ENCODE results near the gene RABIF. TPM values are rescaled to one million over a fixed set of nuclear protein-coding genes. Genes with fewer than 3 reads are reported as not detected.

Gene RABIF
- total RNA-seq, 1 donor from 2014 or later = 3.9 TPM

GRCh38 chr1:202857136-202857610 lies 31.8 kb downstream of the RABIF start:
- no peak for FAIRE-seq
- Histone ChIP-seq H3K4me3 (ENCODE audit: low read depth, low read length) (no peak overlapping the region), H3K36me3 (ENCODE audit: control insufficient read depth, insufficient read depth, low read length) (no peaks in the 10 kb centered on the region), H3K27me3 (ENCODE audit: control insufficient read depth, insufficient read depth, low read length) (no peaks in the 10 kb centered on the region)
- DNase-seq (ENCODE audit: low read depth) = no peak
- TF ChIP-seq CTCF (IDR thresholded peaks at IDR 0.05; ENCODE audit: insufficient read depth, low read length, severe bottlenecking) = no peak

GRCh38 chr1:202856014-202856413 lies 32.9 kb downstream of the RABIF start:
- Histone ChIP-seq H3K36me3 (ENCODE audit: control insufficient read depth, insufficient read depth, low read length) (no peaks in the 10 kb centered on the region), H3K4me3 (ENCODE audit: low read depth, low read length) (no peak overlapping the region), H3K27me3 (ENCODE audit: control insufficient read depth, insufficient read depth, low read length) (no peaks in the 10 kb centered on the region)
- no peak for TF ChIP-seq CTCF (IDR thresholded peaks at IDR 0.05; ENCODE audit: insufficient read depth, low read length, severe bottlenecking)
- no peak for DNase-seq (ENCODE audit: low read depth)
- no peak for FAIRE-seq

GRCh38 chr1:202854787-202855186 lies 34.2 kb downstream of the RABIF start:
- Histone ChIP-seq H3K27me3 (ENCODE audit: control insufficient read depth, insufficient read depth, low read length) (no peaks in the 10 kb centered on the region), H3K4me3 (ENCODE audit: low read depth, low read length) (no peak overlapping the region), H3K36me3 (ENCODE audit: control insufficient read depth, insufficient read depth, low read length) (no peaks in the 10 kb centered on the region)
- FAIRE-seq (no peak), DNase-seq (ENCODE audit: low read depth) (no peak)
- no peak for TF ChIP-seq CTCF (IDR thresholded peaks at IDR 0.05; ENCODE audit: insufficient read depth, low read length, severe bottlenecking)

GRCh38 chr1:202852163-202852904 lies 36.6 kb downstream of the RABIF start:
- Histone ChIP-seq H3K27me3 (ENCODE audit: control insufficient read depth, insufficient read depth, low read length) (no peaks in the 10 kb centered on the region), H3K4me3 (ENCODE audit: low read depth, low read length) (no peak overlapping the region), H3K36me3 (ENCODE audit: control insufficient read depth, insufficient read depth, low read length) (no peaks in the 10 kb centered on the region)
- DNase-seq (ENCODE audit: low read depth) (peak; percentile 70), FAIRE-seq (no peak)
- peak; percentile 76 for TF ChIP-seq CTCF (IDR thresholded peaks at IDR 0.05; ENCODE audit: insufficient read depth, low read length, severe bottlenecking)

- Histone ChIP-seq H3K36me3 (ENCODE audit: control insufficient read depth, insufficient read depth, low read length) (no peaks in the 10 kb centered on the region), H3K27me3 (ENCODE audit: control insufficient read depth, insufficient read depth, low read length) (no peaks in the 10 kb centered on the region), H3K4me3 (ENCODE audit: low read depth, low read length) (no peak overlapping the region)
- TF ChIP-seq CTCF (IDR thresholded peaks at IDR 0.05; ENCODE audit: insufficient read depth, low read length, severe bottlenecking) = no peak
- no peak for FAIRE-seq
- DNase-seq (ENCODE audit: low read depth) = no peak
These were observed 38.2 kb downstream of the RABIF start for GRCh38 chr1:202850593-202851362.

All from bronchial epithelial cell (primary cell).